Activated T-helper 2 cell treated with anti-CD3 and anti-CD28 coated beads, Interferon-gamma antibody, Interleukin-2, Interleukin-4, amounts not matched to agents 10 μg/mL and 5 μg/mL and 100 μg/mL, durations not matched to agents 14 hours and 24 hours and 36 hours (primary cell): ENCODE results near the gene ST6GALNAC3. TPM values are rescaled to one million over a fixed set of nuclear protein-coding genes. Genes with fewer than 3 reads are reported as not detected.

Source experiments
- DNase-seq: peaks from one replicate; pipeline ENCODE4 v3.0.0; 2021; ENCODE audit warnings: low spot score
- H3K27ac Mint-ChIP-seq: one replicate; pipeline ENCODE4 v1.8.0; 2021; ENCODE audit warnings: mixed read lengths
- H3K27me3 Mint-ChIP-seq: one replicate; pipeline ENCODE4 v1.8.0; 2021; ENCODE audit warnings: low read depth, mixed read lengths
- H3K36me3 Mint-ChIP-seq: one replicate; pipeline ENCODE4 v1.8.0; 2021; ENCODE audit warnings: low read depth, mixed read lengths
- H3K4me1 Mint-ChIP-seq: one replicate; pipeline ENCODE4 v1.8.0; 2021; ENCODE audit warnings: low read depth, mixed read lengths
- H3K4me3 Mint-ChIP-seq: one replicate; pipeline ENCODE4 v1.8.0; 2021; ENCODE audit warnings: low read depth, mild to moderate bottlenecking, moderate library complexity, mixed read lengths
- H3K9me3 Mint-ChIP-seq: one replicate; pipeline ENCODE4 v1.8.0; 2021; ENCODE audit warnings: mixed read lengths
- intact Hi-C: fragments of 100-400 bp; cut with micrococcal nuclease; formaldehyde crosslinking; loops from one replicate; pipeline ENCODE4 v1.15.1; 2023
- total RNA-seq: library from RNA; stranded (reverse); gene quantifications from 2 replicates; pipeline ENCODE4 v1.2.3, GENCODE V29; 2022

ST6GALNAC3 gene
- total RNA-seq, 1 donor from 2014 or later = not detected

DNA sequence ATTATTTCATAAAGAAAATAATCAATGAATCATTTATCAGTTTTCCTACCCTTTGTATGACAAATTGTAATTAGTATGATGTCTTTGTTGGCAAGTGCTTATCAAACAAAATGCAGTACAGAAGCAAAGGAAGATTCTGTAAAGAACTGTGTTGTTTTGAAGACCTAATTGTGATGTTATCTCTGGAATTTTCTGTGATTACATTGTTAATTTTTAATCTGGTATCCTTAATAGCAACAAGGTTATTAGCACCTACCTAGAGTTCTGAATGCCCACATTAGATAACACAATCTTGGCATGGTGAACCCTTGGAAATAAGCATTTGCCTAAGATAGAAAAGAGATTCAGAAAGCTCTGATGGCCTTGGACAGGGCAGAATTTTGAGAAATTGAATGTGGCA, 518.6 kb downstream of the ST6GALNAC3 start:
- Mint-ChIP-seq H3K27me3 (no peaks in the 10 kb centered on the region), H3K9me3 (no peaks in the 10 kb centered on the region), H3K4me1 (peaks cover 1% of the 10 kb centered on the region), H3K4me3 (no peak overlapping the region), H3K27ac (no peak overlapping the region), H3K36me3 (no peaks in the 10 kb centered on the region)
- no peak for DNase-seq
- intact Hi-C loops = no loop called here

DNA sequence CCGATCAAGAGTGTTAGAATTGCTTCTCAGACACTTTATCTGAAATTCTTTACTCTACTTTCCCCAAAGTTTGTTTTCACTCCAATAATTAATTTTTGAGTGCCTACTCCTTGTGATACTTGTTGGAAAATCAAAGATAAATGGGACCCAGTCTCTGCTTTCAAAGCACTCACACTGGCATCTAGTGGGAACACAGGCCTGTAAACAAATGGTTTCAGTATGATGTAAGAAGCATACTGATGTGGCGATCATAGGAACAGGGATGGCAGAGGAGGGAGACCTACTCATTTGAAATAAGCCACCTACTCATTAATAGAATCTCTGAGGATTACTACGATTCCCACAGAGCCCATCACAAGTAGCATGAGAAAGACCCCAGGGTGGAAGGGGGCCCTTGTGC, 519.1 kb downstream of the ST6GALNAC3 start:
- H3K4me1 Mint-ChIP-seq = peaks cover 1% of the 10 kb centered on the region
- no peak overlapping the region for H3K27ac Mint-ChIP-seq
- H3K4me3 Mint-ChIP-seq = no peak overlapping the region
- no peaks in the 10 kb centered on the region for H3K36me3 Mint-ChIP-seq
- H3K9me3 Mint-ChIP-seq = no peaks in the 10 kb centered on the region
- no peaks in the 10 kb centered on the region for H3K27me3 Mint-ChIP-seq
- intact Hi-C loops = no loop called here
- DNase-seq = no peak

DNA sequence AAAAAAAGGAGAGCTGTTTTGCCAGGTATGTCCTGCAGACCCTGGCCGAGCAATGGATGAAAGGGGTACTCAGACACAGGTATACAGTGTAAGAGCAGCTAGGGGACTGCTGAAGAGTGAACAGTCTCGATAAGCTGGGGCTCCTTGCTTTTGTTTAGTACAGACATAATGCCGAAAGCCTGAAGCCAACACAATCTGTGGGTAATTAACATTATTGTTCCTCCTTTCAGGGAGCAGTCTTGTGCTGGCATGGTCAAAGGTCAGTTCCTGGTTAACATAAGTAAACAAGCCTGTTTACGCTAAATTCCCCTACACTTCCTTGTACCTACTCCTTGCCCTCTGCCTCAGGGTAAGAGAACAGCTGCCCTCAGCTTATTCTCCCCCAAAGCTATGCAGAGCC, 520.5 kb downstream of the ST6GALNAC3 start:
- Mint-ChIP-seq H3K27me3 (no peaks in the 10 kb centered on the region), H3K27ac (no peak overlapping the region), H3K4me3 (no peak overlapping the region), H3K36me3 (no peaks in the 10 kb centered on the region), H3K4me1 (no peaks in the 10 kb centered on the region), H3K9me3 (no peaks in the 10 kb centered on the region)
- intact Hi-C loops = no loop called here
- DNase-seq = no peak

DNA sequence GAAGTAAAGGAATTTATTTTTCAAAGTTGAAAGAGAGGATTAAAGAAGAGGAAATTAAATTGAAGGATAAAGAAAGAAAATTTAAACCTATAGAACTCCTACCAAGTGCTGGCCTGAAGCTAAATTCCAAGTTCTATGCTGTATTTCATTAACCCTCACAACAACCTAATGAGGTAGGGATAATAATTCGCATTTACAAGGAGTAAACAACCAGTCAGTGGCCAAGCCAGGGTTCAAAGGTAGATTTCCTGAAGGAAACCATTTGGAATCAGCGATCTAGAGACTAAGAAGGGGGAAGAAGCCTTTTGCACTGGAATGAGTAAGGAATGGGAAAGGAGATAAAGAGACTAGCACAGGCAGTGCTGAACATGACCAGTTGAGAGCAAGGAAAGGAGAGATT, 526.9 kb downstream of the ST6GALNAC3 start:
- no peak for DNase-seq
- H3K27ac Mint-ChIP-seq = no peak overlapping the region
- no peaks in the 10 kb centered on the region for H3K27me3 Mint-ChIP-seq
- H3K4me1 Mint-ChIP-seq = no peaks in the 10 kb centered on the region
- no peaks in the 10 kb centered on the region for H3K36me3 Mint-ChIP-seq
- H3K4me3 Mint-ChIP-seq = no peak overlapping the region
- H3K9me3 Mint-ChIP-seq = no peaks in the 10 kb centered on the region
- intact Hi-C loops = no loop called here

DNA sequence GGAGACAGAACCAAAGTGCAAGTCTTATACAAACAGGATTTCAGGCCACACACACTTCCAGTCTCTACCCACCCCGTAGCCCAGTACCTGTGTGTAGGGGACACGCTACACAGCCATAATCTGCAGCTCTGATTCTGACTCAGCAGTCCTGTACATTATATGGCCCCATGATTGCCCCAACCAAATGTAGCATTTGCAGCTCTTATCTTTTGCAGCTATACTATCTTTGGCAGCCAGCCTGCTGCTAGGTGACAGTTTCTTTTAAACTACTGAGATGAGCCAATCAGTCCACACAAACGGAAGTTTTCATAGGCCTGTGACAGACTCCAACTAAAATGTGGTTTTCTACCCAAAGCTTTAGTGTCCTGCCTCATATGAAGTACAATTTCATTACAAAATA, 533.2 kb downstream of the ST6GALNAC3 start:
- H3K4me1 Mint-ChIP-seq = no peaks in the 10 kb centered on the region
- no peaks in the 10 kb centered on the region for H3K9me3 Mint-ChIP-seq
- H3K27ac Mint-ChIP-seq = no peak overlapping the region
- H3K36me3 Mint-ChIP-seq = no peaks in the 10 kb centered on the region
- H3K4me3 Mint-ChIP-seq = no peak overlapping the region
- DNase-seq = no peak
- H3K27me3 Mint-ChIP-seq = no peaks in the 10 kb centered on the region
- intact Hi-C loops = no loop called here

DNA sequence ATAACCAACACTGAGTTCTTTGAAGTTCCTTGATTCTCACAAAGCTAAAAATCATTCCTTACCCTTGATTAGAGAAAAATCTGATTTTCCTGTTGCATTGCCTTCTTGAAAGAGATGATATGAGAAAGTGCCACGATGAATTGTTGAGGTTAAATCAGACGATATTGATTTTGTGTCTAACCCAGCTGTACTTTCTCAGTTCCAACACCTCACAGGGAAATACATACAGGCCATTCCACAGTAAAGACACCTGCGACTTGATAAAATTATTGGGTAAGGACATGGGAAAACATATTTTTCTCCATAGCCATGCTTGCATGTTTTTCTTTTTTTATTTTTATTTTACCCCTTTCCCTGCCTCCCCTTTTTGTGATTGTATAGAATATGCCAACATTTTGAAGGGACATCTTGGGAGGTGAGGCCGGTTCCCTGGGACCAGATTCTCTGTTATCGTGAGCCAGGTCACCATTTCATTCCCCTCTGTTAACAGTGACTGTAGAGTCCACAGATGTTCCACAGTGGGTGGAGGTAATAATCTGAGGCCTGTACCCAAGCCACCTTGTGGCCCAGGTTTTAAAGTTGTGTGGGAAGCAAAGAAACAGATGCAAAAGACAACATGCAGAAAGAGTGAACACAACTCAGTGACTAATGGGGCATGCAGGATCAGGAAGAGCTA, 537.4 kb downstream of the ST6GALNAC3 start:
- Mint-ChIP-seq H3K4me1 (no peaks in the 10 kb centered on the region), H3K27me3 (no peaks in the 10 kb centered on the region), H3K27ac (no peak overlapping the region), H3K4me3 (no peak overlapping the region), H3K9me3 (no peaks in the 10 kb centered on the region), H3K36me3 (no peaks in the 10 kb centered on the region)
- DNase-seq = no peak
- intact Hi-C loops = no loop called here

DNA sequence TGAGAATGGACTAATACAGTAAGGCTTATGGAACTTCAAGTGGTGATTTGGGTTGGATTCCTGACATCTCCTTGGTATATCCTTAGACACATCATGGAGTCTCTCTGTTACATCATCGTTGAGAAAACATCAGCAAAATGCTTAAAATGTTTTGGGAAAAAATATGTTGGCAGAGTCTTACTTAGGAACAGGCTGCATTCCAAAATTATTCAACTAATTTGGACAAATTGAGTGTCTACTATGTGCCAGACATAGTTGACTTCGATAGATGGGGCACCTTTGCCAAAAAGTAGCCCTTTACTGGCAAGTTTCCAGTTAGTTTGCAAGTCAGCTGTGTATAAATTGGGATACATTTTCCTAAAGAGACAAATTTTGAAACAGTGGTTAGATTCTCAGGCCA, 539.3 kb downstream of the ST6GALNAC3 start:
- Mint-ChIP-seq H3K36me3 (no peaks in the 10 kb centered on the region), H3K27ac (no peak overlapping the region), H3K27me3 (no peaks in the 10 kb centered on the region), H3K4me1 (no peaks in the 10 kb centered on the region), H3K4me3 (no peak overlapping the region), H3K9me3 (no peaks in the 10 kb centered on the region)
- no peak for DNase-seq
- intact Hi-C loops = no loop called here

DNA sequence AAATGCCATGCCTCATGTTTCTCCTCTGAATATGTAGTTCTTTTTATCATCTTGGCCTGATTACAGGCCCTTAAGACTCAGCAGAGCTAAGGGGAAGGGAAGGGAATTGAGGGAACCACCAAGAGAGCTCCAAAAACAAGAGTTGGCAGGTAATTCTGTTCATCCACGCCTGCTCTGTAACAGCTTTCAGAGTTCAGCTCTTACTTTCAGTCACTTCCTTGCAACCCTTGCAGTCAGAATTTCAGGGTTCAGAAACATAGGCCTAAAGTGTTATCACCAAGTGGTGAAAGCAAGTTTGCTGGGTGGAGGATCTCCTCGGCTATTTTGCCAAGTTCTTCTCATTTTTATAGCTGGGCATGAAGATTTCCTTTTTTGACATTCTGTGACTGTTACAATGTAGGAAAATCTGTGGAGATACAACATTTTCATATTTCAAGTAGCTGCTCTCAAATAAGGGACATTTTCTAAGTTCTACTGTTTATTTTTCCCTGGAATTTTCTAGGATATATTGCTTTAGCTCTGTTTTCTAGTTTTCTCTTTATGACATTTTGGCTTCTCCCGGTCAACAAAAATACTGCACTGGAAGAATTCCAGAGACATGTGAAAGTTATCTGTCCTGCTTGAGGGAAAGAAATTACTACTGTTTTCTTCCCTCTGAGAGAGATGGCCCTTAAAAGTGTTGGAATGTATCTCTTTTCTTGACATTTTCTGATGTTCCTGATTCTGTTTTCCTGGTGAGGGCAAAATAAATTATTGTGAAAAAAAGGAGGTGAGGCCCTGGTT, 540.9 kb downstream of the ST6GALNAC3 start:
- intact Hi-C loops = no loop called here
- DNase-seq = no peak
- H3K36me3 Mint-ChIP-seq = no peaks in the 10 kb centered on the region
- no peaks in the 10 kb centered on the region for H3K9me3 Mint-ChIP-seq
- H3K27me3 Mint-ChIP-seq = no peaks in the 10 kb centered on the region
- H3K4me1 Mint-ChIP-seq = no peaks in the 10 kb centered on the region
- no peak overlapping the region for H3K4me3 Mint-ChIP-seq
- no peak overlapping the region for H3K27ac Mint-ChIP-seq

DNA sequence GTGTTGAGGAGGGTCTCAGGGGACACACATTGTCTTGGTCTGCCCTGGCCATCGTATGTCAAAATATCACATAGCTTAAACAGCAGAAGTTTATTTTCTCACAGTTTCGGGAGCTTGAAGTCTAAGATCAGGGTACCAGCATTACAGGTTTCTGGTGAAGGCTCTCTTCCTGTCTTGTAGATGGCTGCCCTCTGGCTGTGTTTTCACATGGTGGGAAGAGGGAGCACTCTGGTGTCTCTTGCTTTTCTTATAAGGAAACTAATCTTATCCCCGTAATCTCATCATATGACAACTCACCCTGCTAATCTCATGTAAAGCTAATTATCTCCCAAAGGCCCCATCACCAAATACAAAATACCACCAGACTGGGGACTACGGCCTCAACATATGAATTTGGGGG, 545.8 kb downstream of the ST6GALNAC3 start:
- H3K9me3 Mint-ChIP-seq = no peaks in the 10 kb centered on the region
- H3K4me3 Mint-ChIP-seq = no peak overlapping the region
- no peak for DNase-seq
- H3K4me1 Mint-ChIP-seq = no peaks in the 10 kb centered on the region
- H3K36me3 Mint-ChIP-seq = no peaks in the 10 kb centered on the region
- H3K27me3 Mint-ChIP-seq = no peaks in the 10 kb centered on the region
- H3K27ac Mint-ChIP-seq = no peak overlapping the region
- intact Hi-C loops = no loop called here

DNA sequence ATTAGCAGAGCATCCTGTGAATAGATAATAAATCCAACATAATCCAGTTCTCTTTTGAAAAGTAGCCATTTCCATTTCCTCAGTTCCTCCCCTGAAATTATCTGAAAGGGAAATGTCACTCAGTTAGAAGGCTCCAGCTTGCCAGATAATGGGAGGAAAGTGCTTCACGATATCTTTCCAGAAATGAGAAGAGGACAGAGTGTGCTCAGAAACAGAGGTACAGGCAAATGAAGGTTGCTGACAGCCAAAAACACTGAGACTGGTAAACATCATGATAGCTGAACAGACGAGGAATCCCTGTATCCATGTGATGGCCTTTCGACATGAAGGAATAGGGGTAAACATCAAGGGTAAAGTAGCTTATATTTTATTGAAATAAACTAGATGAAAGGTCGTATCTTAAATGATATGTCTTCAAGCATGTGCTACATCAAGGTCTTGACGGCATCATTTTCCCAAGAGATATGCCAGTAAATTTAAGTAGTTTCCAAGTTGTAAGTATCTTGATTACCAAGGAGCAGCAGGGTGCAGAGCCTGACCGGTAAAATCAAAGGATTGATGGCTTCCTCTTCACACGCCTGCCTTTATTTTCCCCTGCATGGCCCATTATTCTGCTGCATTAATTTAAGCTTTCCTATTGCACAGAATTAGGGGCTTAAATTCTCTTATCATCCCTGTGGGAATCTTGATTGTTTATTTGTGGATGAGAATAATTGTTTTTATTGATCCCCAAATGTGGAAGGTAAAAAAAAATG, 548.4 kb downstream of the ST6GALNAC3 start:
- Mint-ChIP-seq H3K27ac (no peak overlapping the region), H3K36me3 (no peaks in the 10 kb centered on the region), H3K9me3 (no peaks in the 10 kb centered on the region), H3K4me3 (no peak overlapping the region), H3K4me1 (no peaks in the 10 kb centered on the region), H3K27me3 (no peaks in the 10 kb centered on the region)
- intact Hi-C loops = no loop called here
- no peak for DNase-seq

DNA sequence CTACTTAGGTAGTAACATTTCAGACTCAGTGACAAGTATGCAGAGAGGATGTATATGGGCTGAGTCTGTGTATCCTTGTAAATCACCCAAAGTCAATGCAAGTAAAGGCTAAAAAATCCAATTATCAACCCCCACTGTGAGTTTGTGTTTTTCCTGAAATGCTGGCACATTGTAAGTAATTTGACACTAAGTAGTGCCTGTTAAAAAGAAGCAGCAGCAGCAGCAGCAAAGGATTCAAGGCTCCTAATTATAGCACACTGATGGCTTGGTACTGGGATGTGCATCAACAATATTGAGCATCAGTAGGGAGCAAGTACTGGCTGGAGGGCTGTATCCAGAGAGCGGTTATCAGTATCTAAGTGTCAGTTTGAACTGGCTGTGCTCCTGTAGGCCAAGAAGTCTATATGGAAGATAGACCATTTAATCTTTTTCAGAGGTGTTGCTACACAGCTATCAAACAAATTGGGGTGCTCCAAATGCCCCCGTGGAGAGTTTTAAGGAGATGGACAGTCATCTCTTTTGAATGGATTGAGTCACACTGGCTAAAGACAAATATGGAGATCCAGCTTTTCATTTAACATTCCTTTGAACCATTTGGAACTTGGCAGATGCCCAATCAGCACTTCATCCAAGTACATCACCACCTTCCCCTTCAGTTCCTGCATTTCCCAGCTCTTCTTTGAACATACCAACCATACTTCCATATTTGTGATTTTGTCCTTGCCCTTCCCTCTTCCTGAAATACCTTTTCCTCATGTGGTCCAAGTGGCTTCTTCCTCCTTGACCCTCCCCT, 551.5 kb downstream of the ST6GALNAC3 start:
- intact Hi-C loops = no loop called here
- Mint-ChIP-seq H3K27ac (no peak overlapping the region), H3K27me3 (no peaks in the 10 kb centered on the region), H3K9me3 (no peaks in the 10 kb centered on the region), H3K4me1 (no peaks in the 10 kb centered on the region), H3K4me3 (no peak overlapping the region), H3K36me3 (no peaks in the 10 kb centered on the region)
- DNase-seq = no peak

DNA sequence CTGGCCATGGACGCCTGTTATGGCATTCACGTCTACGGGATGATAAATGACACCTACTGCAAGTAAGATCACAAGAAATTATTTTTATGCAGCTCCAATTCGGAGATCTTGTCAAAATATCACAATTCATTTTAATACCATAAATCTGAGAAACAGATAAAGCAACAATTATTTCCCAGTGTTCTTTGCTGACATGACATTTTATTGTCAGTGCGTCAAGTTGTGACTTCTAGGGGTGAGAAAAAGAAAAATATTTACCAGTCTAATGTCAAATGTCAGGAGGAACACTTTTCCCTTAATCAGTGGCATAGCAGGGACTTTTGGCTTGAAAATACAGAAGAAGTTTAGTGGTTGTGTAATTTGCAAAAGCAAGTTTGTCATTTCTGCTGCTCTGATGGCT, 553.0 kb downstream of the ST6GALNAC3 start:
- no peaks in the 10 kb centered on the region for H3K4me1 Mint-ChIP-seq
- no peak overlapping the region for H3K27ac Mint-ChIP-seq
- no peak for DNase-seq
- no peaks in the 10 kb centered on the region for H3K27me3 Mint-ChIP-seq
- no peak overlapping the region for H3K4me3 Mint-ChIP-seq
- H3K36me3 Mint-ChIP-seq = no peaks in the 10 kb centered on the region
- H3K9me3 Mint-ChIP-seq = no peaks in the 10 kb centered on the region
- intact Hi-C loops = no loop called here
